Liver (tissue), 9 donors: ENCODE measurements around the gene THADA. TPM values are rescaled to one million over a fixed set of nuclear protein-coding genes. Genes with fewer than 3 reads are reported as not detected.

Experiments
- DNase-seq: peaks from one replicate; pipeline ENCODE4 v3.0.0-alpha.2; 2017; ENCODE audit warnings: low spot score
- H3K27ac ChIP-seq, 2 donors: one replicate each; pipeline ENCODE4 v1.7.0; 2013; ENCODE audit warnings: inconsistent platforms in 2 of 2, low read length in 2 of 2, control low read depth in 1 of 2, low read depth in 1 of 2, mild to moderate bottlenecking in 1 of 2
- H3K27me3 ChIP-seq, 4 donors: one replicate each; pipeline versions ENCODE4 v1.6.1 to v1.7.0; 2013; ENCODE audit warnings: low read length in 3 of 4, inconsistent platforms in 1 of 4, mild to moderate bottlenecking in 1 of 4, moderate library complexity in 1 of 4; ENCODE audit not compliant: control insufficient read depth in 4 of 4, insufficient read depth in 4 of 4
- H3K36me3 ChIP-seq, 4 donors: one replicate each; pipeline versions ENCODE4 v1.6.1 to v1.7.0; 2013; ENCODE audit warnings: low read length in 3 of 4, mild to moderate bottlenecking in 3 of 4, low read depth in 1 of 4, moderate library complexity in 1 of 4; ENCODE audit not compliant: control insufficient read depth in 4 of 4, insufficient read depth in 3 of 4
- H3K4me1 ChIP-seq, 4 donors: one replicate each; pipeline versions ENCODE4 v1.6.1 to v1.7.0; 2013; ENCODE audit warnings: low read length in 3 of 4, mild to moderate bottlenecking in 3 of 4, moderate library complexity in 1 of 4; ENCODE audit not compliant: control insufficient read depth in 4 of 4, insufficient read depth in 4 of 4
- H3K4me3 ChIP-seq, 3 donors: one replicate each; pipeline versions ENCODE4 v1.6.1 to v1.7.0; 2013; ENCODE audit warnings: low read length in 3 of 3, control low read depth in 1 of 3, low read depth in 1 of 3, mild to moderate bottlenecking in 1 of 3
- H3K9ac ChIP-seq, 2 donors: one replicate each; pipeline ENCODE4 v1.7.0; 2013; ENCODE audit warnings: low read length in 2 of 2, mild to moderate bottlenecking in 2 of 2, moderate library complexity in 2 of 2, control low read depth in 1 of 2, low read depth in 1 of 2
- H3K9me3 ChIP-seq, 4 donors: one replicate each; pipeline versions ENCODE4 v1.6.1 to v1.7.0; 2013; ENCODE audit warnings: low read length in 3 of 4; ENCODE audit not compliant: control insufficient read depth in 4 of 4
- EGR1 ChIP-seq, 2 donors: IDR thresholded peaks; 2 replicates each; pipeline ENCODE4 v1.6.1; 2016 to 2018; ENCODE audit warnings: antibody characterized with exemption in 2 of 2, low read depth in 2 of 2
- FOXA1 ChIP-seq: IDR thresholded peaks from 2 replicates; pipeline ENCODE4 v1.6.1; 2016; ENCODE audit warnings: antibody characterized with exemption
- FOXA2 ChIP-seq: IDR thresholded peaks from 2 replicates; pipeline ENCODE4 v1.6.1; 2016; ENCODE audit warnings: antibody characterized with exemption
- GABPA ChIP-seq, 2 donors: IDR thresholded peaks in 1 of 2; conservative IDR thresholded peaks in 1 of 2; 2 replicates each; pipeline ENCODE4 v1.6.1; 2016; ENCODE audit warnings: antibody characterized with exemption in 2 of 2, mild to moderate bottlenecking in 1 of 2, moderate library complexity in 1 of 2
- HNF4G ChIP-seq: IDR thresholded peaks from 2 replicates; pipeline ENCODE4 v1.6.1; 2016; ENCODE audit warnings: antibody characterized with exemption
- RAD21 ChIP-seq, 2 donors: IDR thresholded peaks; 2 replicates each; pipeline ENCODE4 v1.6.1; 2016; ENCODE audit warnings: antibody characterized with exemption in 2 of 2, mild to moderate bottlenecking in 2 of 2
- TAF1 ChIP-seq: conservative IDR thresholded peaks from 2 replicates; pipeline ENCODE4 v1.6.1; 2016; ENCODE audit warnings: antibody characterized with exemption, mild to moderate bottlenecking
- WGBS: extraction: QIAGEN DNeasy Blood & Tissue Kit; methylation state at CpG from one replicate; pipeline ENCODE4 v1.1.7; 2013; 5-methylcytosine and 5-hydroxymethylcytosine counted together
- polyA plus RNA-seq, 2 donors: library from polyadenylated mRNA; stranded (reverse) in 1 of 2; unstranded in 1 of 2; fragments of 200-250 nt in 1 of 2; fragments of >200 nt in 1 of 2; fragmentation: Nextera tagmentation in 1 of 2; extraction: Ambion mirVana in 1 of 2; gene quantifications; one replicate each; pipeline versions ENCODE4 v1.2.1 to v1.2.3, GENCODE V29; 2013 to 2015
- total RNA-seq, 2 donors: library from RNA; depleted of rRNA; stranded (reverse); fragments of >200 nt; gene quantifications; one replicate each; pipeline ENCODE4 v1.2.3, GENCODE V29; 2014
- TF ChIP-seq, protein P1 (sequence below): IDR thresholded peaks from 2 replicates; pipeline ENCODE4 v1.6.1; 2016; ENCODE audit warnings: antibody characterized with exemption
- TF ChIP-seq, protein P2 (sequence below): IDR thresholded peaks from 2 replicates; pipeline ENCODE4 v1.6.1; 2016; ENCODE audit warnings: antibody characterized with exemption
- TF ChIP-seq, protein P3 (sequence below): IDR thresholded peaks from 2 replicates; pipeline ENCODE4 v1.6.1; 2016; ENCODE audit warnings: antibody characterized with exemption, mild to moderate bottlenecking
- TF ChIP-seq, protein P4 (sequence below): fragments of 150-350 bp; IDR thresholded peaks from 2 replicates; pipeline ENCODE4 v1.5.1; 2017; ENCODE audit warnings: improper control_type of control experiment, low read depth, low read length; ENCODE audit not compliant: missing input control
- donor health status: healthy.
- donor health status: healthy.
- donor health status: healthy.
- donor health status: healthy.
- donor health status: healthy.

The THADA gene
- total and polyA plus RNA-seq, 4 donors, result 12.0 to 37.2 (median 22.3) TPM

DNA sequence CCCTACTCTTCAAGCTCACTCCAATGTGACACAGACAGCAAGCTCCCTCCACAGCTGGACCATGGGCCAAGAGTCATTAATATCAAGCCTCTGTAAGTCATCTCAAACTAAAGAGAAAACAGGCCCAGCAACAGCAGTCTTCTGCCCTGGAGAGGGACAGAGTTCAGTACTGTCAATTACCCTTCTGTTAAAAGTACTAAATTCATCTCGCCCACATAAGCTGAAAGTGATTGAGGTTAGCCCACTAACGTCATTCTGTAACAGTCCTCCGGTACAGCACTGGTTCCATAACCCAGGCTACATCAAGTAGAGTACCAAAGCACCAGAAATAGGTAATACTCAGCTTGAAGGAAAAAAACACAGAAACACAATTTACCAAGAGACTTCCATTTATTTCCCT, 25.9 kb downstream of the THADA start (continued):
- TF ChIP-seq, protein P1, sequence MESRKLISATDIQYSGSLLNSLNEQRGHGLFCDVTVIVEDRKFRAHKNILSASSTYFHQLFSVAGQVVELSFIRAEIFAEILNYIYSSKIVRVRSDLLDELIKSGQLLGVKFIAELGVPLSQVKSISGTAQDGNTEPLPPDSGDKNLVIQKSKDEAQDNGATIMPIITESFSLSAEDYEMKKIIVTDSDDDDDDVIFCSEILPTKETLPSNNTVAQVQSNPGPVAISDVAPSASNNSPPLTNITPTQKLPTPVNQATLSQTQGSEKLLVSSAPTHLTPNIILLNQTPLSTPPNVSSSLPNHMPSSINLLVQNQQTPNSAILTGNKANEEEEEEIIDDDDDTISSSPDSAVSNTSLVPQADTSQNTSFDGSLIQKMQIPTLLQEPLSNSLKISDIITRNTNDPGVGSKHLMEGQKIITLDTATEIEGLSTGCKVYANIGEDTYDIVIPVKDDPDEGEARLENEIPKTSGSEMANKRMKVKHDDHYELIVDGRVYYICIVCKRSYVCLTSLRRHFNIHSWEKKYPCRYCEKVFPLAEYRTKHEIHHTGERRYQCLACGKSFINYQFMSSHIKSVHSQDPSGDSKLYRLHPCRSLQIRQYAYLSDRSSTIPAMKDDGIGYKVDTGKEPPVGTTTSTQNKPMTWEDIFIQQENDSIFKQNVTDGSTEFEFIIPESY, result no peak
- TF ChIP-seq FOXA2 (no peak), TAF1 (no peak), GABPA (IDR thresholded peaks at IDR 0.05 in 1 of 2, conservative IDR thresholded peaks at IDR 0.05 in 1 of 2) (no peak), HNF4G (no peak), FOXA1 (no peak), EGR1 (IDR thresholded peaks at IDR 0.05; ENCODE audit: low read depth in 2 of 2) (no peak), RAD21 (IDR thresholded peaks at IDR 0.05) (no peak)
- TF ChIP-seq, protein P2, sequence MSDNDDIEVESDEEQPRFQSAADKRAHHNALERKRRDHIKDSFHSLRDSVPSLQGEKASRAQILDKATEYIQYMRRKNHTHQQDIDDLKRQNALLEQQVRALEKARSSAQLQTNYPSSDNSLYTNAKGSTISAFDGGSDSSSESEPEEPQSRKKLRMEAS, result no peak

DNA sequence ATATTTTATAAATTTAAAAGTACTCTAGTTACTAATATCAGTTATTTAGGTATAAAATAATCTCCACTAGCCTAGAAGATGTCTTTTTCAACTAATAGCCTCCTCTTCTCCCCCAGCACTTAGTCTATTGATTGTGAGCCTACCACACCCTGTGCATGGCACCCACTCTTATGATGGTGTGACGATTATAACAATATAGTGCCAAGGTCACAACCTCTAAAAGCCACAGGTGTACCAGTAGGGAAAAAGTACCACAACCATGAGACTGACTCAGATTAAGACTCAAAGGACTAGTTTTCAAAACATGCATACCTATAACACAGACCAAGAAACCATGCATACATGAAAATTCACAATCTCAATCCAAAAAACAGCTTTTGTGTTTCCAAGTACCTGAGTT, 27.6 kb downstream of the THADA start:
- TF ChIP-seq, protein P3, sequence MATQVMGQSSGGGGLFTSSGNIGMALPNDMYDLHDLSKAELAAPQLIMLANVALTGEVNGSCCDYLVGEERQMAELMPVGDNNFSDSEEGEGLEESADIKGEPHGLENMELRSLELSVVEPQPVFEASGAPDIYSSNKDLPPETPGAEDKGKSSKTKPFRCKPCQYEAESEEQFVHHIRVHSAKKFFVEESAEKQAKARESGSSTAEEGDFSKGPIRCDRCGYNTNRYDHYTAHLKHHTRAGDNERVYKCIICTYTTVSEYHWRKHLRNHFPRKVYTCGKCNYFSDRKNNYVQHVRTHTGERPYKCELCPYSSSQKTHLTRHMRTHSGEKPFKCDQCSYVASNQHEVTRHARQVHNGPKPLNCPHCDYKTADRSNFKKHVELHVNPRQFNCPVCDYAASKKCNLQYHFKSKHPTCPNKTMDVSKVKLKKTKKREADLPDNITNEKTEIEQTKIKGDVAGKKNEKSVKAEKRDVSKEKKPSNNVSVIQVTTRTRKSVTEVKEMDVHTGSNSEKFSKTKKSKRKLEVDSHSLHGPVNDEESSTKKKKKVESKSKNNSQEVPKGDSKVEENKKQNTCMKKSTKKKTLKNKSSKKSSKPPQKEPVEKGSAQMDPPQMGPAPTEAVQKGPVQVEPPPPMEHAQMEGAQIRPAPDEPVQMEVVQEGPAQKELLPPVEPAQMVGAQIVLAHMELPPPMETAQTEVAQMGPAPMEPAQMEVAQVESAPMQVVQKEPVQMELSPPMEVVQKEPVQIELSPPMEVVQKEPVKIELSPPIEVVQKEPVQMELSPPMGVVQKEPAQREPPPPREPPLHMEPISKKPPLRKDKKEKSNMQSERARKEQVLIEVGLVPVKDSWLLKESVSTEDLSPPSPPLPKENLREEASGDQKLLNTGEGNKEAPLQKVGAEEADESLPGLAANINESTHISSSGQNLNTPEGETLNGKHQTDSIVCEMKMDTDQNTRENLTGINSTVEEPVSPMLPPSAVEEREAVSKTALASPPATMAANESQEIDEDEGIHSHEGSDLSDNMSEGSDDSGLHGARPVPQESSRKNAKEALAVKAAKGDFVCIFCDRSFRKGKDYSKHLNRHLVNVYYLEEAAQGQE, result no peak
- WGBS, result 88% methylated on average over 1 of the region's 1 CpG
- H3K36me3 ChIP-seq, result peaks cover 7 to 22% (median 17%) of the 10 kb centered on the region in 4 donors
- no peaks in the 10 kb centered on the region for H3K27me3 ChIP-seq
- H3K27ac ChIP-seq, result no peak overlapping the region
- H3K4me3 ChIP-seq, result no peak overlapping the region
- H3K4me1 ChIP-seq, result no peaks in the 10 kb centered on the region
- no peaks in the 10 kb centered on the region for H3K9me3 ChIP-seq
- DNase-seq, result no peak
- H3K9ac ChIP-seq, result no peak overlapping the region

DNA sequence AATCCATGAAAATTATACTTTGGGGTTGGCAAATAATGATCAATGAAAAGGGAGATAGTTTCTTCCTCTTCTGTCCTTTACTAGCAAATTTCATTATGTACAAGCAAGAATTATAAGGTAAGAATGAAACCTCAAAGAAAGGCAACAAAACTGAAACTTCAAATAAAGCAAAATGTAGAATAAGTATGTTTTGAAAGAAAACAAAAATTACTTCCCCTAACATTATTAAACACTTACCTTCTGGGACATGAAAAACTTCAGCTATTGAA, 29.4 kb downstream of the THADA start:
- no peak overlapping the region for H3K4me3 ChIP-seq
- H3K27ac ChIP-seq, result no peak overlapping the region
- H3K36me3 ChIP-seq, result peaks cover 5 to 8% (median 7%) of the 10 kb centered on the region in 4 donors
- no peak for DNase-seq
- TF ChIP-seq, protein P4, sequence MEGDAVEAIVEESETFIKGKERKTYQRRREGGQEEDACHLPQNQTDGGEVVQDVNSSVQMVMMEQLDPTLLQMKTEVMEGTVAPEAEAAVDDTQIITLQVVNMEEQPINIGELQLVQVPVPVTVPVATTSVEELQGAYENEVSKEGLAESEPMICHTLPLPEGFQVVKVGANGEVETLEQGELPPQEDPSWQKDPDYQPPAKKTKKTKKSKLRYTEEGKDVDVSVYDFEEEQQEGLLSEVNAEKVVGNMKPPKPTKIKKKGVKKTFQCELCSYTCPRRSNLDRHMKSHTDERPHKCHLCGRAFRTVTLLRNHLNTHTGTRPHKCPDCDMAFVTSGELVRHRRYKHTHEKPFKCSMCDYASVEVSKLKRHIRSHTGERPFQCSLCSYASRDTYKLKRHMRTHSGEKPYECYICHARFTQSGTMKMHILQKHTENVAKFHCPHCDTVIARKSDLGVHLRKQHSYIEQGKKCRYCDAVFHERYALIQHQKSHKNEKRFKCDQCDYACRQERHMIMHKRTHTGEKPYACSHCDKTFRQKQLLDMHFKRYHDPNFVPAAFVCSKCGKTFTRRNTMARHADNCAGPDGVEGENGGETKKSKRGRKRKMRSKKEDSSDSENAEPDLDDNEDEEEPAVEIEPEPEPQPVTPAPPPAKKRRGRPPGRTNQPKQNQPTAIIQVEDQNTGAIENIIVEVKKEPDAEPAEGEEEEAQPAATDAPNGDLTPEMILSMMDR, result no peak
- TF ChIP-seq, protein P2, result no peak
- no peaks in the 10 kb centered on the region for H3K27me3 ChIP-seq
- H3K9ac ChIP-seq, result no peak overlapping the region
- H3K9me3 ChIP-seq, result no peaks in the 10 kb centered on the region
- H3K4me1 ChIP-seq, result no peaks in the 10 kb centered on the region
